IPS-18a (cell line): ENCODE data around the gene CPO.

ENCODE experiments used
- H3K27ac ChIP-seq: one replicate; pipeline ENCODE4 v1.5.1; 2013; ENCODE audit warnings: low read length
- H3K27me3 ChIP-seq: one replicate; pipeline ENCODE4 v1.6.1; 2013; ENCODE audit warnings: mild to moderate bottlenecking, low read length; ENCODE audit not compliant: control insufficient read depth, insufficient read depth
- H3K36me3 ChIP-seq: one replicate; pipeline ENCODE4 v1.6.1; 2013; ENCODE audit warnings: low read depth, low read length; ENCODE audit not compliant: control insufficient read depth
- H3K4me1 ChIP-seq: one replicate; pipeline ENCODE4 v1.6.1; 2013; ENCODE audit warnings: low read depth, low read length; ENCODE audit not compliant: control insufficient read depth
- H3K4me3 ChIP-seq: one replicate; pipeline ENCODE4 v1.5.1; 2013; ENCODE audit warnings: low read length
- H3K9ac ChIP-seq: one replicate; pipeline ENCODE4 v1.6.1; 2013; ENCODE audit warnings: mild to moderate bottlenecking, low read length, moderate library complexity
- H3K9me3 ChIP-seq: one replicate; pipeline ENCODE4 v1.6.1; 2013; ENCODE audit warnings: low read depth, low read length; ENCODE audit not compliant: control insufficient read depth

The CPO gene

DNA sequence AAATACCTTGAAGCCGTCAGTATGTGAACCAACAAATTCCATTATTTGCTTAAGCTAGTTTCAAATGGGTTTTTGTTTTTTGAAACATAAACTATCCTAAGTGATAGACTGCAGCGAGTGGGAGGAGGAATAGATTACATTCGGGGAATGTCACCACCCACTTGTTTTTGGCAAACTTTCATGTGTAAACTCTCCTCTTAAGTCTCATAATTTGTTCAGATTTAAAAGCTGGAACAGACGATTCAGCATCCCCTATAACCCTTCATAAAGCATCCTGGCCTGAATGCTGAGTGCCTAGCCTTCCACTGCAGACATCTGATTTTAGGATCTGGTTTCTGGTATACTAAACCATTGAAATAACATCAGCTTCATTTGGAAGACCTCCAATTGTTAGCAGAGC lies 51.0 kb downstream of the CPO start:
- H3K4me1 ChIP-seq, result no peaks in the 10 kb centered on the region
- H3K27ac ChIP-seq, result no peak overlapping the region
- no peak overlapping the region for H3K4me3 ChIP-seq
- H3K9ac ChIP-seq, result no peak overlapping the region
- H3K9me3 ChIP-seq, result no peaks in the 10 kb centered on the region
- H3K27me3 ChIP-seq, result no peaks in the 10 kb centered on the region
- H3K36me3 ChIP-seq, result no peaks in the 10 kb centered on the region

DNA sequence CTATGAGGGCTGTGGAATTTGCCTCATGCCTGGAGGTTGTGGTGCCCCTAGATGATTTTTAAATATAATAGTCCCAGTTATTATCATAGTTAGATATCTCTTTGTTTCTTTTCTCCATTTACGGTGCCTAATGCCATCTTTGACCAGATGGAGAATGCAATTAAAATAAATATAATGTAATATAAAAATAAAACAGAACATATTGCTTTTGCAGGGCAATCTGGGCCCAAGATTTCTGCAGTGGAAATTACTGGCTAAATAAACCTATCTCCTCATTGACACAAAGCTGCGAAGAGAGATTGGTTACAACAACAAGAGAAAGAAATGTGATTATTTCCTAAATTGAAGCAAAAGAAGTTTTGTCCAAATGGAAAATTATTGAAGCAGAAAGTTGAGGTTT lies 51.8 kb downstream of the CPO start:
- no peaks in the 10 kb centered on the region for H3K27me3 ChIP-seq
- no peak overlapping the region for H3K4me3 ChIP-seq
- H3K27ac ChIP-seq, result no peak overlapping the region
- H3K36me3 ChIP-seq, result no peaks in the 10 kb centered on the region
- H3K9me3 ChIP-seq, result no peaks in the 10 kb centered on the region
- no peak overlapping the region for H3K9ac ChIP-seq
- H3K4me1 ChIP-seq, result no peaks in the 10 kb centered on the region

GRCh38 chr2:206993396-206993911 lies 54.1 kb downstream of the CPO start:
- Histone ChIP-seq H3K9me3 (peaks cover 4% of the 10 kb centered on the region), H3K36me3 (no peaks in the 10 kb centered on the region), H3K27me3 (no peaks in the 10 kb centered on the region), H3K4me1 (no peaks in the 10 kb centered on the region), H3K27ac (no peak overlapping the region), H3K9ac (no peak overlapping the region), H3K4me3 (no peak overlapping the region)

DNA sequence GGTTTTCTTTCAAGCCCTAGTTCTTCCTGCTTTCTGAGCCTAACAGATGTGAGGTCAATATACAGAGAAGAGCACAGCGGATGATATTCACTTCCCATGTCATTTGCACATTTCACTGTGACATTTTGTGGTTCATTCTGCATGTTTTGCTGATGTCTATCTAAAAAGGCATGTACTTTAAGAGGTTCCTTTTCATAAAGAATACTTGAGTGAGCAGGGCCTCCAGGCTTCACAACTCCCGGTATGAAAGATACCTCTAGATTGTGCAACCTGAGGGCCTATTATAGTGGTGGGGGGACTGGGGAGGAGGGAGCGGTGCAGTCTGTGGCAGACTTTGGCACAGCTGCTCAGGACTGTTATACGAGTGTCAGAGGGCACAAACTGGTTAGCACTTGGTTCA lies 54.6 kb downstream of the CPO start:
- Histone ChIP-seq H3K9me3 (peaks cover 4% of the 10 kb centered on the region), H3K9ac (no peak overlapping the region), H3K27ac (no peak overlapping the region), H3K4me3 (no peak overlapping the region), H3K27me3 (no peaks in the 10 kb centered on the region), H3K36me3 (no peaks in the 10 kb centered on the region), H3K4me1 (no peaks in the 10 kb centered on the region)

- no peaks in the 10 kb centered on the region for H3K36me3 ChIP-seq
Observed at GRCh38 chr2:206996556-206997065, 57.3 kb downstream of the CPO start.

DNA sequence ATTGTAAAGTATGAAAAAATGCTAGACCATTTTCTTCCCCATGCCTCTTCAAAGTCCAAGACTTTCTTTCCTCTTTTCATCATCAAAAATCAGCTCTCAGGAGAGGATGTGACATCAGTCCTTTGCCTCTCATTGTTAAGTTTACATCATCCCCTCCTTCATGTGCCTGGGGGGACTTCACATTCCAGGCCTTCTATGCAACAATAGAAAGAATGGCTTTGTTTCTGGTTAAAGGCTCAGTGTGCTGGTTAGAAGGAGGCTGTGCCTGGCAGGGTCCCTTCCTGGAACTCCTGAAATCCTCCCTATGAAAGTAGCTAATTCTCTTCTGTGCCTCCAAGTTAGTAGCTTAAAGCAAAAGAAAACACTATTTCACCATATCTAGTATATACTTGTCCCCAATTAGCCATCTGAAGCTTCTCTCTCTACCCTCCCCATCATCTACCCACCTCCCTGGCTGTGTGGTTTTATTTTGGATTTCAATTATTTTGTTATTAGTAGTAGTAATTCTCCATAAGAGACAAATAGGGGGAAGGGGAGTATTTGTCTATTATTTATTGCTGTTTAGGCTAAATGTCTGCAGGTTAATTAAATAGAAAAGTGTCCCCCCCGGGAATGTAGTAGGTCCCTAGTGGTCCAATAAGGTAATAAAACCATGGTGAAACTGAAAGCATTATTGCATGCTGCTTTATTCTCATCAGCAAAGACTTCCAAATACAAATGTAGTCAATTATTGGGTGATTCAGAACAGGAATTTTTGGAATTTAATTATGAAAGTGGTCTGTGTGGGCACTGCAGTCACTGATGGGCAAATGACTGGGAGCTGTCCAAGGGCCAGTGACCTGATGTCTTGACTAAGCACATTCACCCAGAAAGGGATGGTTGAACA lies 69.0 kb downstream of the CPO start:
- peak overlapping the region; percentile 29 for H3K4me3 ChIP-seq
- no peaks in the 10 kb centered on the region for H3K36me3 ChIP-seq
- no peaks in the 10 kb centered on the region for H3K9me3 ChIP-seq
- H3K27ac ChIP-seq, result peak overlapping the region; percentile 70
- H3K27me3 ChIP-seq, result no peaks in the 10 kb centered on the region
- H3K4me1 ChIP-seq, result peaks cover 38% of the 10 kb centered on the region
- peak overlapping the region; percentile 60 for H3K9ac ChIP-seq

More at GRCh38 chr2:206996556-206997065, 57.3 kb downstream of the CPO start:
- no peak overlapping the region for H3K27ac ChIP-seq
- no peak overlapping the region for H3K4me3 ChIP-seq
- H3K27me3 ChIP-seq, result no peaks in the 10 kb centered on the region
- no peaks in the 10 kb centered on the region for H3K4me1 ChIP-seq
- peaks cover 12% of the 10 kb centered on the region for H3K9me3 ChIP-seq
- no peak overlapping the region for H3K9ac ChIP-seq

DNA sequence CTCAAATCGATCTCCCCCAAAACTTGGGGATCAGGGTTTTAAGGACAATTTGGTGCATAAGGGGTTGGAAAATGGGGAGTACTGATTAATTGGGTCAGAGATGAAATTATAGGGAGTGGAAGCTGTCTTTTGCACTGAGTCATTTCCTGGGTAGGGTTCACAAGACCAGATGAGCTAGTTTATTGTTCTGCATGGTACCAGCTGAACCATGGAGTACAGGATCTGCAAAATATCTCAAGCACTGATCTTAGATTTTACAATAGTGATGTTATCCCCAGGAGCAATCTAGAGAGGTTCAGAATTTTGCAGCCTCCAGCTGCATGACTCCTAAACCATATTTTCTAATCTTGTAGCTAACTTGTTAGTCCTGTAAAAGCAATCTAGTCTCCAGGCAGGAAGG lies 73.1 kb downstream of the CPO start:
- Histone ChIP-seq H3K4me3 (no peak overlapping the region), H3K36me3 (no peaks in the 10 kb centered on the region), H3K4me1 (peaks cover 37% of the 10 kb centered on the region), H3K27me3 (no peaks in the 10 kb centered on the region), H3K9me3 (no peaks in the 10 kb centered on the region), H3K9ac (no peak overlapping the region), H3K27ac (no peak overlapping the region)

- Histone ChIP-seq H3K9me3 (no peaks in the 10 kb centered on the region), H3K36me3 (no peaks in the 10 kb centered on the region), H3K4me1 (peaks cover 17% of the 10 kb centered on the region), H3K4me3 (no peak overlapping the region), H3K27me3 (no peaks in the 10 kb centered on the region), H3K27ac (no peak overlapping the region), H3K9ac (no peak overlapping the region)
Observed at GRCh38 chr2:207014424-207014823, 75.1 kb downstream of the CPO start.

GRCh38 chr2:207015901-207016300 lies 76.6 kb downstream of the CPO start:
- peaks cover 4% of the 10 kb centered on the region for H3K4me1 ChIP-seq
- H3K9ac ChIP-seq, result no peak overlapping the region
- no peak overlapping the region for H3K27ac ChIP-seq
- H3K9me3 ChIP-seq, result no peaks in the 10 kb centered on the region
- H3K27me3 ChIP-seq, result no peaks in the 10 kb centered on the region
- H3K4me3 ChIP-seq, result no peak overlapping the region
- H3K36me3 ChIP-seq, result no peaks in the 10 kb centered on the region
